Measurements from ENCODE around the gene FAM13A. TPM values are rescaled to one million over a fixed set of nuclear protein-coding genes. Genes with fewer than 3 reads are reported as not detected.

The FAM13A gene
- total and polyA plus RNA-seq, 2 of the 13 experiments (the other 11 are each of a cell fraction or from before 2014, with no cell fraction given), result 1.2 to 36.2 TPM

DNA sequence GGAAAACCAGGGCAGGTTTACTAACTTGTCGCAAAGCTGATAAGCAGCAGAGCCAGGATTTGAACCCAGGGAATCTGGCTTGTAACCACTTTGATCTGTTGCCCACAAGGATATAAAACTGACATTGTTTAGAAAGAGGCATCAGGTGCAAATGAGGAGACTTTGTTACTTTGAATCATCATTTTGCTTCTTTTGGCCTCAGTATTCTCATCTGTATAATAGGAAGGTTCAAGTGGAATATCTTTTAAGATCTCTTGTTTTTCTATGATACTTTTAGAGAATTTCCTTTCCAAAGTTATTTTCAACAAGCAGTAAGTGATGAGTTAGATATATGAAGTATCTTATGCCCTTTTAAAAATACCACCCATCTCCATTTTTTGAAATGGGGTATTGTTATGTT is 301.5 kb downstream of the FAM13A start:
- Histone ChIP-seq H4K20me1 (ENCODE audit: insufficient read depth, low read length) (no peaks in the 10 kb centered on the region), H3K79me2 (ENCODE audit: insufficient read depth, low read length) (no peaks in the 10 kb centered on the region), H3K9me3 (ENCODE audit: low read length) (no peaks in the 10 kb centered on the region), H3K4me2 (ENCODE audit: low read depth, low read length) (peak overlapping the region; percentile 56), H3K36me3 (replicated peaks in 1 of 2; ENCODE audit: control insufficient read depth in 1 of 2, insufficient read depth in 2 of 2, low read length in 2 of 2) (peaks cover 2 to 14% of the 10 kb centered on the region in 2 experiments), H2AFZ (ENCODE audit: low read length) (no peak overlapping the region), H3K4me3 (replicated peaks in 1 of 3; ENCODE audit: insufficient read depth in 1 of 3, low read depth in 2 of 3, low read length in 3 of 3) (no peak overlapping the region; a peak in 1 of 6 replicates), H3K27me3 (ENCODE audit: control insufficient read depth in 1 of 2, insufficient read depth in 2 of 2, low read length in 2 of 2) (no peaks in the 10 kb centered on the region), H3K27ac (ENCODE audit: extremely low read length, insufficient read depth, low read length) (peak overlapping the region; percentile 84), H3K9ac (ENCODE audit: insufficient read depth, low read depth, low read length) (no peak overlapping the region), H3K4me1 (ENCODE audit: insufficient read depth, low read length) (peaks cover 87% of the 10 kb centered on the region)
- intact Hi-C loops (cut with micrococcal nuclease; ENCODE audit: unreplicated experiment), result loop anchor here (2.0 kb wide), 1 partner anchor 357 kb away; no protein-coding TSS in a partner anchor
- no peak for DNase-seq (ENCODE audit: low spot score)
- in situ Hi-C loops (cut with HindIII; ENCODE audit: extremely low pct_ligation_motif_present, low pct_unique_long_range_greater_than_20kb), result loop anchor here (5.0 kb wide), 1 partner anchor 52 kb away; no protein-coding TSS in a partner anchor
- 92% methylated on average over 1 of the region's 1 CpG for WGBS (ENCODE audit: low lambda C conversion rate)
- FAIRE-seq, result no peak
- ChIA-PET CTCF (ENCODE audit: low intra/inter-chr PET ratio, low total read pairs) (no interaction called here), POLR2A (no interaction called here)
- ATAC-seq, result no peak
- TF ChIP-seq THYN1 (CRISPR knock-in tag; IDR thresholded peaks at IDR 0.05; ENCODE audit: borderline replicate concordance, low read depth) (no peak), CHD4 (IDR thresholded peaks at IDR 0.05; ENCODE audit: borderline replicate concordance, low read length) (peak; percentile 82; the same call in 1 of the 2 replicates), ZNF629 (CRISPR knock-in tag; conservative IDR thresholded peaks at IDR 0.05) (peak; percentile 92)
- TF ChIP-seq, protein P1, sequence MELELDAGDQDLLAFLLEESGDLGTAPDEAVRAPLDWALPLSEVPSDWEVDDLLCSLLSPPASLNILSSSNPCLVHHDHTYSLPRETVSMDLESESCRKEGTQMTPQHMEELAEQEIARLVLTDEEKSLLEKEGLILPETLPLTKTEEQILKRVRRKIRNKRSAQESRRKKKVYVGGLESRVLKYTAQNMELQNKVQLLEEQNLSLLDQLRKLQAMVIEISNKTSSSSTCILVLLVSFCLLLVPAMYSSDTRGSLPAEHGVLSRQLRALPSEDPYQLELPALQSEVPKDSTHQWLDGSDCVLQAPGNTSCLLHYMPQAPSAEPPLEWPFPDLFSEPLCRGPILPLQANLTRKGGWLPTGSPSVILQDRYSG (CRISPR knock-in tag; IDR thresholded peaks at IDR 0.05), result no peak
- no TSS peak for BruUV-seq (replicated peaks)

DNA sequence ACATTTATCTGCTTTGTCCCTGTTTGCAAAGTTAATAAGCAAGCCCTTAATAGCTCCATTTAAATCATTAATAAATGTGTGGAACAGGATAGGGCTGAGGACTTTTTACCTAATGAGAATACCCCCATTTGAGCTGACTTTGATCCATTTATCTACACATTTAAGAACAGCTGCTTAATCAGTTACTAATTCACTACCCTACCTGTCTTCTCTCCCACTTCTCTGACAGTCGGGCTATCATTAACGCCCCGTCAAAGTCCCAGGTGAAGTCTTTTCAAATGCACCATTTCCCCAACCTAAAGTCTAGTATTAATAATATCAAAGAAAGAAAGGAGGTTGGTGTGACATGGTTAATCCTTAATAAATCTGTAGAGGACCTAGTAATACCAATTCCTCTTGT is 302.2 kb downstream of the FAM13A start:
- no peak for FAIRE-seq
- intact Hi-C loops (cut with micrococcal nuclease; ENCODE audit: unreplicated experiment), result loop anchor here (2.0 to 5.0 kb wide), 2 partner anchors 58 to 358 kb away; no protein-coding TSS in a partner anchor

More for the DNA sequence above, 302.2 kb downstream of the FAM13A start:
- ChIA-PET CTCF (ENCODE audit: low intra/inter-chr PET ratio, low total read pairs) (no interaction called here), POLR2A (interaction anchor here (1.4 kb wide), 1 partner anchor 52 kb away, joined by 4 read pairs; no protein-coding TSS in a partner anchor)
- Histone ChIP-seq H3K4me2 (ENCODE audit: low read depth, low read length) (peak overlapping the region; percentile 56), H3K9ac (ENCODE audit: insufficient read depth, low read depth, low read length) (peak overlapping the region; percentile 48), H3K27me3 (ENCODE audit: control insufficient read depth in 1 of 2, insufficient read depth in 2 of 2, low read length in 2 of 2) (no peaks in the 10 kb centered on the region), H3K27ac (ENCODE audit: extremely low read length, insufficient read depth, low read length) (peak overlapping the region; percentile 84), H3K4me1 (ENCODE audit: insufficient read depth, low read length) (peaks cover 80% of the 10 kb centered on the region), H3K36me3 (replicated peaks in 1 of 2; ENCODE audit: control insufficient read depth in 1 of 2, insufficient read depth in 2 of 2, low read length in 2 of 2) (peaks cover 5 to 21% of the 10 kb centered on the region in 2 experiments), H2AFZ (ENCODE audit: low read length) (no peak overlapping the region), H3K4me3 (replicated peaks in 1 of 3; ENCODE audit: insufficient read depth in 1 of 3, low read depth in 2 of 3, low read length in 3 of 3) (peak overlapping the region in 1 of 3 experiments; percentile 25; a peak in 1 of 6 replicates), H4K20me1 (ENCODE audit: insufficient read depth, low read length) (no peaks in the 10 kb centered on the region), H3K79me2 (ENCODE audit: insufficient read depth, low read length) (no peaks in the 10 kb centered on the region), H3K9me3 (ENCODE audit: low read length) (no peaks in the 10 kb centered on the region)
- in situ Hi-C loops (cut with HindIII; ENCODE audit: extremely low pct_ligation_motif_present, low pct_unique_long_range_greater_than_20kb), result loop anchor here (5.0 kb wide), 1 partner anchor 53 kb away; no protein-coding TSS in a partner anchor
- 54% methylated on average over 3 of the region's 3 CpGs for WGBS (ENCODE audit: low lambda C conversion rate)
- ATAC-seq (no peak), DNase-seq (ENCODE audit: low spot score) (no peak)
- no TSS peak for BruUV-seq (replicated peaks)
- TF ChIP-seq ZNF564 (CRISPR knock-in tag; IDR thresholded peaks at IDR 0.05), result no peak
- peak; percentile 3 for TF ChIP-seq ASH2L (IDR thresholded peaks at IDR 0.05; ENCODE audit: insufficient read length, low read depth, low read length)
